Endodermal cell (in vitro differentiated cells): ENCODE measurements around the gene CDH23. TPM values are rescaled to one million over a fixed set of nuclear protein-coding genes. Genes with fewer than 3 reads are reported as not detected.

ENCODE experiments used
- DNase-seq: peaks from one replicate; pipeline ENCODE4 v3.0.0-alpha.2; 2017
- H3K27ac ChIP-seq: 2 replicates; pipeline ENCODE4 v1.5.1; 2013; ENCODE audit warnings: mild to moderate bottlenecking, low read depth, low read length, moderate library complexity
- H3K27me3 ChIP-seq: 2 replicates; pipeline ENCODE4 v1.6.1; 2013; ENCODE audit warnings: mild to moderate bottlenecking, low read length, moderate library complexity; ENCODE audit not compliant: insufficient read depth, control insufficient read depth, poor library complexity, severe bottlenecking
- H3K36me3 ChIP-seq: 2 replicates; pipeline ENCODE4 v1.7.0; 2013; ENCODE audit warnings: mild to moderate bottlenecking, low read length, moderate library complexity; ENCODE audit not compliant: control insufficient read depth, insufficient read depth
- H3K4me1 ChIP-seq: one replicate; pipeline ENCODE4 v1.7.0; 2013; ENCODE audit warnings: low read length; ENCODE audit not compliant: control insufficient read depth, insufficient read depth
- H3K4me3 ChIP-seq: 2 replicates; pipeline ENCODE4 v1.5.1; 2013; ENCODE audit warnings: mild to moderate bottlenecking, low read length, moderate library complexity
- H3K9ac ChIP-seq: 2 replicates; pipeline ENCODE4 v1.6.1; 2013; ENCODE audit warnings: mild to moderate bottlenecking, low read length, moderate library complexity; ENCODE audit not compliant: poor library complexity, severe bottlenecking; ENCODE audit errors: extremely low read depth
- H3K9me3 ChIP-seq: 2 replicates; pipeline ENCODE4 v1.6.1; 2013; ENCODE audit warnings: mild to moderate bottlenecking, low read length, moderate library complexity; ENCODE audit not compliant: control insufficient read depth
- H3K27ac Mint-ChIP-seq: 2 replicates; pipeline ENCODE4 v1.8.0; 2020; ENCODE audit warnings: mixed read lengths
- H3K27me3 Mint-ChIP-seq: 2 replicates; pipeline ENCODE4 v1.8.0; 2021; ENCODE audit warnings: mild to moderate bottlenecking, mixed read lengths; ENCODE audit not compliant: insufficient read depth
- H3K36me3 Mint-ChIP-seq: 2 replicates; pipeline ENCODE4 v1.8.0; 2020; ENCODE audit warnings: low read depth, mixed read lengths
- H3K4me1 Mint-ChIP-seq: 2 replicates; pipeline ENCODE4 v1.8.0; 2020; ENCODE audit warnings: mixed read lengths
- H3K4me3 Mint-ChIP-seq: 2 replicates; pipeline ENCODE4 v1.8.0; 2020; ENCODE audit warnings: mild to moderate bottlenecking, moderate library complexity, mixed read lengths
- H3K9me3 Mint-ChIP-seq: 2 replicates; pipeline ENCODE4 v1.8.0; 2020; ENCODE audit warnings: mild to moderate bottlenecking, mixed read lengths
- WGBS, 2 experiments: methylation state at CpG; one replicate each; pipeline versions ENCODE4 v1.1.5 to v1.1.7; 2013; ENCODE audit warnings: missing lambda C conversion rate in 2 of 2, mixed read lengths in 1 of 2; ENCODE audit not compliant: insufficient coverage in 1 of 2, insufficient read length in 1 of 2; 5-methylcytosine and 5-hydroxymethylcytosine counted together
- total RNA-seq, 2 donors: library from RNA; stranded (reverse); fragmentation: NEBNext Ultra II Directional in 1 of 2; extraction: Animal tissue kit (Norgen Biotek cat#: 25700) in 1 of 2; gene quantifications; 2 replicates in 1 of 2; 3 replicates in 1 of 2; pipeline ENCODE4 v1.2.1, GENCODE V29; 2021
- TF ChIP-seq, protein P1 (sequence below): fragments of 200-600 bp; sonication (generic); conservative IDR thresholded peaks from 2 replicates; pipeline ENCODE4 v1.5.0; 2021; ENCODE audit warnings: antibody characterized with exemption, mild to moderate bottlenecking

The CDH23 gene
- total RNA-seq, 2 donors from 2014 or later = 2.1 to 4.2 TPM

DNA sequence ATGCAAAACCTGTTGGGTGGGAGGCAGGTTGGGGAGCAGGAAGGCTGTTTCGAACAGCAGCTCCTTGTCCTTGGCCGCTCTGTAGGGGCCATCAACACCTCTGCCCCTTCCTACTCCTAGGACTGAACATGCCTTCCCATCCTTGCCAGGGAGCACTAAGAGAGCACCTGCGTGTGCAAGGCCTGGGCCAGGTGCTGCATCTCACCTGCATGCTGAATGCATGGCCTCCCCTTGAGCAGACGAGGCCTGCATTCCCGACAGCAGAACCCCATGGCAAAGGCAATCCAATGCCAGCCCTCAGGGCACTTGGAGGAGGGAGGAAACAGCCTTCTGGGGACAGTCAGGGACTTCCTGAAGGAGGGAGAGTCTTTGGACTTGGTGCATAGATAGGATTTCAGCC lies 365.6 kb downstream of the CDH23 start:
- H3K4me3 Mint-ChIP-seq = no peak overlapping the region
- no peaks in the 10 kb centered on the region for H3K36me3 Mint-ChIP-seq
- DNase-seq = no peak
- H3K27ac ChIP-seq = no peak overlapping the region
- WGBS, 2 experiments = 88 to 95% methylated on average over 5 of the region's 5 CpGs
- TF ChIP-seq, protein P1, sequence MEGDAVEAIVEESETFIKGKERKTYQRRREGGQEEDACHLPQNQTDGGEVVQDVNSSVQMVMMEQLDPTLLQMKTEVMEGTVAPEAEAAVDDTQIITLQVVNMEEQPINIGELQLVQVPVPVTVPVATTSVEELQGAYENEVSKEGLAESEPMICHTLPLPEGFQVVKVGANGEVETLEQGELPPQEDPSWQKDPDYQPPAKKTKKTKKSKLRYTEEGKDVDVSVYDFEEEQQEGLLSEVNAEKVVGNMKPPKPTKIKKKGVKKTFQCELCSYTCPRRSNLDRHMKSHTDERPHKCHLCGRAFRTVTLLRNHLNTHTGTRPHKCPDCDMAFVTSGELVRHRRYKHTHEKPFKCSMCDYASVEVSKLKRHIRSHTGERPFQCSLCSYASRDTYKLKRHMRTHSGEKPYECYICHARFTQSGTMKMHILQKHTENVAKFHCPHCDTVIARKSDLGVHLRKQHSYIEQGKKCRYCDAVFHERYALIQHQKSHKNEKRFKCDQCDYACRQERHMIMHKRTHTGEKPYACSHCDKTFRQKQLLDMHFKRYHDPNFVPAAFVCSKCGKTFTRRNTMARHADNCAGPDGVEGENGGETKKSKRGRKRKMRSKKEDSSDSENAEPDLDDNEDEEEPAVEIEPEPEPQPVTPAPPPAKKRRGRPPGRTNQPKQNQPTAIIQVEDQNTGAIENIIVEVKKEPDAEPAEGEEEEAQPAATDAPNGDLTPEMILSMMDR = no peak
- no peak overlapping the region for H3K4me3 ChIP-seq
- peaks cover 2% of the 10 kb centered on the region for H3K4me1 Mint-ChIP-seq
- H3K27ac Mint-ChIP-seq = no peak overlapping the region
- no peaks in the 10 kb centered on the region for H3K4me1 ChIP-seq
- H3K9me3 Mint-ChIP-seq = no peaks in the 10 kb centered on the region
- H3K36me3 ChIP-seq = no peaks in the 10 kb centered on the region
- no peak overlapping the region for H3K9ac ChIP-seq
- no peaks in the 10 kb centered on the region for H3K9me3 ChIP-seq
- H3K27me3 ChIP-seq = peaks cover 16% of the 10 kb centered on the region
- peaks cover 34% of the 10 kb centered on the region for H3K27me3 Mint-ChIP-seq

DNA sequence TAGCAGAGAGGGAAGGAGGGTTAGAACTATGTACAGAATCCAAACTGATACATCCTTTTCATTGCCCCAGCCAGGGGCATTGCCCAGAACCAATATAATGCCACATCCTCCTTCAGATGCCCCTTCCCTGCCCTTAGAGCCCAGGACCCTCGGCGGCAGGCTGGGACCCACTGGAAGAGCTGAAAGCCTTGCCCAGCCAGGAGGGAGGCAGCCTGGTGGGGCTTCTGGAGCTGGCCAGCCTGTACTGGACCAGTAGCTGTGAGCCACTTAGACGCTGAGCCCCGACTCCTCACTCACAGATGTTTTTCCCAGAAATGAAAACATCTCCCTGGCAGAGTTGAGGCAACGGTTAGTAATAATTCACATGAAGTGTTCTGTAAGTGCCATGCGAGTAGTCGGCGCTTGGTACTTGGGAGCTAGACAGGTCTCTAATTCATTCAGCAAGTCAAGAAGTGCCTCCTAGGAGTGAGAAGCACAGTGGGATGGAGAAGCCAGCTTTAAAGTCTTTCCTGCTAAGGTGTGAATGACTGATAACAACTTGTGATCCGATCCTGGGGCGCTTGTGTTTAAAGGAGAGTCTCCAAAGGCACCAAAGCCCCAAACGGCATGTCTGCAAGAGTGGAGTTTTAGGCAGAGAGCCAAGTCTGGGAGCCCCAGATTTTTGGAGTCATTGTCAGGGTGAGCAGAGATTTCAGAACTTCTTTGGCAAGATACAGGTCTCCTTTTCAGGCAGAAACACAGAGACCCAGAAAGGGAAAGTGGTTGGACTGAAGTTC lies 366.8 kb downstream of the CDH23 start:
- Mint-ChIP-seq H3K4me1 (peaks cover 5% of the 10 kb centered on the region), H3K27ac (no peak overlapping the region), H3K4me3 (no peak overlapping the region), H3K27me3 (peaks cover 34% of the 10 kb centered on the region), H3K36me3 (no peaks in the 10 kb centered on the region), H3K9me3 (no peaks in the 10 kb centered on the region)
- Histone ChIP-seq H3K4me3 (no peak overlapping the region), H3K36me3 (no peaks in the 10 kb centered on the region), H3K9ac (no peak overlapping the region), H3K9me3 (no peaks in the 10 kb centered on the region), H3K27ac (no peak overlapping the region), H3K4me1 (no peaks in the 10 kb centered on the region), H3K27me3 (peaks cover 16% of the 10 kb centered on the region)
- TF ChIP-seq, protein P1 = no peak
- WGBS, 2 experiments = 83 to 86% methylated on average over 8 to 11 of the region's 11 CpGs
- no peak for DNase-seq

DNA sequence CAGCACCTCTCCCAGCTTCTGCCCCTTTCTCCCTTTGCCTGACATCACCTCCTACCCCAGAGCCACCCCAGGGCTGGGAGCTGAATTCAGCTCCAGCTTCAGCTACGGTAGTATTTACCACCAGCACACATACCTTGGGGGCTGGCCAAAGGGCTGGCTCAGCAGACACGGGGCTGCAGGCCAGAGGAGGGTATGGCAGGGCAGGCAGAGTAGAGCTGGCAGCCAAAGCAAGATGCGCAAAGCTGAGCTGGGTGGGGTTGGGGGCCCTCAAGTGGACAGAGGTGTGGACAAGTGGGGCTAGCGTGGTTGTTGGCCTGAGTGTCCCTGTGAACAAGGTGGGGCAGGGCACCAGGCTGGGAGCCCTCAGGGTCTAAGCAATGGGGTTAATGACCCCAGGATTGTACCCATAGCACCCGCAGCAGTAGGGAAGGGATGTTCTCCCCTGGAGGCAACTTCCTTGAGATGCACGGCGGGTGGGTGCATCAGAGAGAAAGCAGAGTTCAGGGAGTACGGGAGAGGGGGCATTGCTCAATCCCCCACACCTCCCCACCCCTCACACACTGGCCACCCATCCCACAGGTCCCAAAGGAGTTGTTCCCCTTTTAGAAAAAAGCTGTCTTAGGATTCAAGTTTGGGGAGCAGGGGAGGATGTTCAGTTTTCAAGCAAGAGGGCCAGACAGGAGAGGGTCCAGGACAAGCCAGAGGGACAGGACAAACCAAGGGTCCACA lies 368.6 kb downstream of the CDH23 start:
- H3K27me3 ChIP-seq = peaks cover 16% of the 10 kb centered on the region
- no peak overlapping the region for H3K27ac Mint-ChIP-seq
- H3K4me1 Mint-ChIP-seq = peaks cover 5% of the 10 kb centered on the region
- 88 to 97% methylated on average over 4 to 8 of the region's 8 CpGs for WGBS, 2 experiments
- H3K4me1 ChIP-seq = no peaks in the 10 kb centered on the region
- no peak overlapping the region for H3K4me3 ChIP-seq
- no peaks in the 10 kb centered on the region for H3K36me3 ChIP-seq
- H3K9me3 Mint-ChIP-seq = no peaks in the 10 kb centered on the region
- H3K27ac ChIP-seq = no peak overlapping the region
- no peaks in the 10 kb centered on the region for H3K9me3 ChIP-seq
- peaks cover 34% of the 10 kb centered on the region for H3K27me3 Mint-ChIP-seq
- no peaks in the 10 kb centered on the region for H3K36me3 Mint-ChIP-seq
- TF ChIP-seq, protein P1 = no peak
- no peak for DNase-seq
- no peak overlapping the region for H3K9ac ChIP-seq
- H3K4me3 Mint-ChIP-seq = no peak overlapping the region
